Measurements from ENCODE around the gene HIPK2.

Gene HIPK2

DNA sequence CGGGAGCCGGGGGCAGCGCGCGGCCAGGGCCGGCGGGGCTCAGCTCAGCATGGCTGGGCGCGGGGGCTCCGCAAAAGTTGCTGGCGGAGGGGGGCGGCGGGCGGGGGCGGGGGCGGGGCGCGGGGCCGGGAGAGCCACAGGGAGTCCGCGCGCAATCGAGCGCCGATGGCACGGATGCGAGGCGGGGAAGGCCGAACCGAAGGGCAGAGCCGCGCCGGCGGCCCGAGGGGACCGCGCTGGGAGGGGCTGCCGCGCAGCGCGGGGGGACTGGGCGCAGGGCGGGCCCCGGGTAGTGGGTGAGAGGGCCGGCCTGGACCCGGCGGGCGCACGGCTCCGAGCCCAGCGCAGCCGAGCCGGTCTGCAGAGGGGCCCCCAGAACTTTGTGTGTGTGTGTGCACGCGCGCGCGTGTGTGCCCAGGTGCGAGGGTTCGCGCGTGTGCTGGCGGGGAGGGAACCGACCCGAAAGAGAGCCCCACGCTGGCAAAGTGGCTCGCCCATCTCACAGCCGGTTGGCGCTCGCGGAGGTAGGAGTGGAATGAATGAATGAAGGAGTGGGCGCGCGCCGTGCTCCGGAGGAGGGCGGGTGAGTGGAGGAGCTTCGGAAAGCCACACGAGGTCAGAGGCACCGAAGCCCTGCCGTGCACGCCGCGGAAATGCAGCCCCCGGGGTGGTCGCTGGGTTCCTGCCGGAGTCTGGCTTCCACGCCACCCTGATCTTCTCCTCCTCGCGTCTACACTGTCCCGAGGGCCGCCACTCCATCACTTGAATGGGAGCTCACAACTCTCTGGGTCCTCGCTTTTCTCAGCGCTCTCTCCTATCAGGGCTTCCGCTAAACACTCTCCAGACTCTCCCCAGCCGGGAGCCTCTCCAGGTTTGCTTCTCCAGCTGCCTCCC lies at the start of gene HIPK2:
TSS of gene HIPK2 (minus strand) at position 51 of the 894 bp plus-strand sequence. CDS start 375 bp downstream, outside the sequence.
- DNase-seq (ENCODE audit: low read depth, low spot score), result peak; percentile 92

- DNase-seq (ENCODE audit: low read depth, low spot score), result no peak
Measured at GRCh38 chr7:139827042-139827441, 49.2 kb upstream of the HIPK2 start.

DNA sequence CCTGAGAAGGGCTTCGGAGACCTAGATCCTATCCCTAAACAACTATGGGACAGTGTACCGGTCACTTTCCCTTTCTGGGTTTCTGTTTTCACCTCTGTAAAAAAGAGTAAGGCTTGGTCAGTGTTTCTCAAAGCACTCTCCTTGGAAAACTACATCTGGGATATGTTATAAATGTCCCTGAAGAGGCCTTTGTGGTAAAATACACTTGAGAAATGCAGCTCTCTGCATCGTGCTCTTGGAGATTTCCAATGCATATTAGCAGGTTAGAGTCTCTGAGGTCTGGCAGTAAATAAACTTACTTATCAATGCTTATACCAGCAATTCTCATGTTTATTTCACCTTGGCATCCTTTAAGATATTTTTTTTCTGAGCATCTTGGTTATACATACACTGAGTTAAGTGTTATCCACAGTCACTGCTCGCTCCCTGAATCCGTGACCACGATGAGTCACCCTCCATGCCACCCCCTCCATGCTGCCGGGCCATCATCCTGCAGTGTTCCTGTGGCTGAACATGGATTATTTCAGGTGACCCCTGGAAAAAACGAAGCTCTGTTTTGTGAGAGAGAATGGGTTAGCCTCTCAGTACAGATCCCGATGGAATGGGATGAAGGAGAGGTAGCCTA lies 48.0 kb upstream of the HIPK2 start:
- peak; percentile 80 for DNase-seq (ENCODE audit: low read depth, low spot score)

DNA sequence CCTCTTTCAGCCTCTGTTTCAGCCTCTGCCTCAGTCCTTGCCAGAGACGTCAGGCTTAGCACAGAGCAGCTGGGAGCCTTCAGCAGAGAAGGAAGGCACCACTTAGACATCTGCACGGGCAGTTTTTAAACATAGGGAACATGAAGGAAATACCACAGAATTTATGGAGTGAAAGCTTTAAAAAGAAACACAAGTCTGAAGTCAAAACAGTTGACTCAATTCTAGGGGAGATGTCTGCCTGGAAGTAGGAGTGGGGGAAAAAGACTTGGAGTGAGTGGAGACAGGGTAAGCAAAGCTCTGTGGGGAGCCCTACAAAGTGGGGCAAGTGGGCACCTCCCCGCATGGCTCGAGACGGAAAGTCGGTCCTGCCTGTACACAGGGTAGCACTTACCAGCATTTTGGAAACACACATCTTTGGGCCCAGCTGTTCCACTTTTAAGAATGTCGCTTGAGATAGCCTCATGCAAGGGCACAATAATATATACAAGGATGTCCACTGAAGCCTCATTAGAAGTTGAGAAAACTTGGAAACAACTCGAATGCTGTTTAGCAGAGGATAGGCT lies 46.2 kb upstream of the HIPK2 start:
- no peak for DNase-seq (ENCODE audit: low read depth, low spot score)

GRCh38 chr7:139822855-139823254 lies 45.1 kb upstream of the HIPK2 start:
- DNase-seq (ENCODE audit: low read depth, low spot score), result no peak

DNA sequence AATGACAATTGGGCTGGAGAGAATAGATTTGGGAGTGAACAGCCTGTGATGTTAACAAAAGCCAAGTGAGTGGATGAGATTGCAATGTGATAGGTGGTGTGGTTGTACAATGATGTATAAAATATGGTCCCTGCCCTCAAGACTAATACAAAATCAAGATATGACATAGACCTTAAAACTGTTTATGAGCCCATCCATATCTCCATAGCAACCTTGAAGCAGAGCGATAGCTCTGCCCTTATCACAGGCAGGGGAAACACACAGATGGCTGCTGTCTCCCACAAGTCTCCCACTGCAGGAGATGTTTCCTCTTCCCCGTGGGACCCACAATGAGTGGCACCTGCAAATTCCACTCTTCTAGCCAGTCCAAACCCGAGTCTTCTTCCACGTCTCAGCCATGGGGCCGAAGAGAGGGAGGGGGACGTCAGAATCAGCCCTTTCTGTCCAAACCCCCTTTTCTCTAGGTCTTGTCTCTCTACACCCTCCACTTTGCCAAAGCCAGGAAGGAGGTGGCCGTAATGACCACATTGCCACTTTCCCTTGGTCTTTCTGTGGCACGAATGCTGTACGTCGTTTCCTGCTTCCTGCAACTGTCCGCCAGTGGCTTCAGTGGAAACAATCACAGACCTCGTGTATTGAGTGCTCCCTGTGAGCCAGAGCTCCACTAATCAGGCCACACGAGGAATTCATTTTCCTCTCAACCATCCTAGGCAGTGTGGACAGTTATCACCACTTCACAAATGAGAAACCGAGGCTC lies 43.7 kb upstream of the HIPK2 start:
- no peak for DNase-seq (ENCODE audit: low read depth, low spot score)

DNA sequence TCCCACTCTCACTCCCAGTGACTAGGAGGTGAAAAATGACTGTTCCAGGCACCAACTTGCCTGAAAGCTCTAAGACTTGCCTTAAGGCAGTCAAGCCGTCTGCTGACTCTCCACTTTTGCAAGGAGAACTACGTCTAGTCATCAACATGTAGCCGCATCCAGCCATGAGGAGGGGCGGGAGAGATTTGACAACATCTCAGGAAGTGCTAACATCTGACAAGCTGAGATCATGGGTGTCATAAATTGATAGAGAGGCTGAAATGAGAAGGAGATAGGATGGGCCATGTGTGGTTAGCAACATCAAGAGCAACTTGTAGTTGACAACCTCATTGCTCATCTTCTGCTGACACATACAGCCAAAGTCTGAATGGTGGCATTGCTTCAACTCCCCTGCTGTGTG lies 42.3 kb upstream of the HIPK2 start:
- DNase-seq (ENCODE audit: low read depth, low spot score), result no peak

DNA sequence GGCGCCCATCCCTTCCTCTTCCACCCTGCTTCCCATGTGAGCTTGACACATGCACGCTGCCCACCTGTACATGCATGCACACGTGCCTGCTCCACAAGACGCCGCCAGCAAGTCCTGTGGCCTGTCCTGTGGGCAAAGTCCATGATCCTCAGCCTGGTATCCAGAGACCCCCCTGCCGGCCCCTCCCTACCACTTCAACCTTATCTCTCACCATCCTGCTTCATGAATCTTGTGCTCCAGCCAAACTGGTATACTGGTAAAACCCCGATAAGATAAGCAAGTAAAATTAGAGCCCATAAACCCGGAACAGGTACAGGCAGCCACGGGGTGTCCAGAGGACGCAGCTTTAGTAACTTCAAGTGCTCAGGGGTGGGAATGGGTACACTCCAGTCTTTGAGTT lies 39.5 kb upstream of the HIPK2 start:
- DNase-seq (ENCODE audit: low read depth, low spot score), result no peak

- DNase-seq (ENCODE audit: low read depth, low spot score), result no peak
Measured at GRCh38 chr7:139813689-139814088, 35.9 kb upstream of the HIPK2 start.

DNA sequence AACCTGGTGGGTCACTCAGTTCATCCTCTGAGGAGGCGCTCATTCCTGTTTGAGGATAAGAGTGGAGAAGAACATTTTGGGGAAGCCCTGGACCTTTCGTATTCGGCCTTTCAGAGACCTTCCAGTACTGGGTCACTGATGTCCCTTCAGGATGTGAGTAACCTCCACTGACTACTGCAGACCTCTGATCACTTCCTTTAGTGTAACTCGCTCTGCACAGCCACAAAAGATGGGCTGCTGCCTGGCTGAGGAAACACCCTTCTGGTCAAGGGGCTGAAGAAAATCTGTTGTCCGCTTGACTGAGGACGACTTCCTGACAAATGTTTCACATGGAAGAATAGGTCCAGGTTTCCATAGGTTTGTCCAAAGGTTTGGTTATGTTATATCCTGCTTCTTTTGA lies 35.4 kb upstream of the HIPK2 start:
- no peak for DNase-seq (ENCODE audit: low read depth, low spot score)

DNA sequence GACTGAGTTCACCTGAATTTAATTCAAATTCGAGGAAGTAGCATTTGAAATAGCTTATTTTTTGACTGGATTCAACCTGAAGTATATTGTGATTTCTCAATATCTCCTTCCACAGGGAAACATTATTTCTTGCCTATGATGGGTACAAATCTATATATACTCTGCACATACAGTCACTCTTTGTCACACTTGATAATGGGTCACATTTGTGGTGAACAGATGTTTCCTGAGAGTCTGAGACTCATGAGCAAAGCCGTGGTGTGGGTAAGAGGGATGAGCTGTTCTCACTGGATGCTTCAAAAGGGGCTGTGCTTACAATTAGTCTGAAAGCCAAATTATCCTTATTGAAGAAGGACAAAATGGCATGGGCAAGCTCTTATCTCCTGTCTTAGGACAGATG lies 33.3 kb upstream of the HIPK2 start:
- no peak for DNase-seq (ENCODE audit: low read depth, low spot score)

DNA sequence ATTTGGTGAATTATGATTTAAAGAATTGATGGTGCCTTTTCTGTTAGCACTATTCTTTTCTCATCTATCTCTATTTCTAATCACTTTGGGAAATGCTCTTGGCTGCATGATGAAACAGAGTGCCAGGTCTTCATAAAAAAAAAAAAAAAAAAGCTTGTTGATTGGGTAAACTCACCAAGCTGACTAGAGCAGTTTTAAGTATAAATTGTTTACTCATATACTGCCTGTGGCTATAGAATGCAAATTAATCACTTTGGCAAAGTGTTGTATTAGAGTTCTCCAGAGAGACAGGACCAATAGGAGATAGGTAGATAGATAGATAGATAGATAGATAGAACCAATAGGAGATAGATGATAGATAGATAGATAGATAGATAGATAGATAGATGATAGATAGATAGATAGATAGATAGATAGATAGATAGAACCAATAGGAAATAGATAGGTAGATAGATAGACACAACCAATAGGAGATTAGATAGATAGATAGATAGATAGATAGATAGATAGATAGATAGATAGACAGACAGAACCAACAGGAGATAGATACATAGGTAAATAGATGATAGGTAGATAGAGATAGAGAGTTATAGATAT lies 31.1 kb upstream of the HIPK2 start:
- DNase-seq (ENCODE audit: low read depth, low spot score), result no peak

GRCh38 chr7:139808427-139808826 lies 30.6 kb upstream of the HIPK2 start:
- no peak for DNase-seq (ENCODE audit: low read depth, low spot score)

- no peak for DNase-seq (ENCODE audit: low read depth, low spot score)
Measured at GRCh38 chr7:139807009-139807408, 29.2 kb upstream of the HIPK2 start.

- no peak for DNase-seq (ENCODE audit: low read depth, low spot score)
Measured at GRCh38 chr7:139804571-139804970, 26.8 kb upstream of the HIPK2 start.

- no peak for DNase-seq (ENCODE audit: low read depth, low spot score)
Measured at GRCh38 chr7:139799586-139799985, 21.8 kb upstream of the HIPK2 start.

DNA sequence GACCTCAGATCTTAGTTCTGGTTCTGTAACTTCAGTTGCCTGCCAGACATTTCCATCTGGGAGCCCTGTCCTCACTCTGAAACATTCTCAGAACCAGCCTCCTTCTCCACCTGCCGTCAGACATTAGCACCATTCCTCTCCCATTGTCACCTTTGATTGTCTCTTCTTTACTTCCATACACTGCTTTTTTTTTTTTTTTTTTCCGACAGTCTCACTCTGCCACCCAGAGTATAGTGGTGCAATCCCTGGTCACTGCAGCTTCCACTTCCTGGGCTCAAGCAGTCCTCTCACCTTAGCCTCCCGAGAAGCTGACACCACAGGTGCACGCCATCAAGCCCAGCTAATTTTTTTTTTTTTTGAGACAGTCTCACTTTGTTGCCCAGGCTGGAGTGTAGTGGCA lies 21.1 kb upstream of the HIPK2 start:
- DNase-seq (ENCODE audit: low read depth, low spot score), result no peak

GRCh38 chr7:139798221-139798620 lies 20.4 kb upstream of the HIPK2 start:
- peak; percentile 31 for DNase-seq (ENCODE audit: low read depth, low spot score)

DNA sequence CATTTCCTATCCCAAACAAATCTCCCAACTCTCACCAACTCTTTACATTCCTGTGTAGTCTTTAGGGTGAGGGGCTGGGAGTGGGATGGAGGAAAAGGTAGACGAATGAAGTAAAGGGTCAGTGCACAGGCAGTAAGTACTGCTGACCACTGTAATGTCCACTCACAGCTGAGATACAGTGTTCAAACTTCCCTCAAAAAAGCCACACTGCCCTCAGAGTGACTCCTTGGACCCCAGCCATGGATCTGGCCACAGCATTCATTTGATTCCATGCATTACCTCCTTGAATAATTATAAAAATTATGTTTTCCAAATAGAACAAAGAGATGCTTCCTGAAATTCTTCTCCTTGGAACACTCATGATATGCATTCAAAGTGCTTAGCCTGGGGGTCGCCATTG lies 19.8 kb upstream of the HIPK2 start:
- peak; percentile 62 for DNase-seq (ENCODE audit: low read depth, low spot score)

DNA sequence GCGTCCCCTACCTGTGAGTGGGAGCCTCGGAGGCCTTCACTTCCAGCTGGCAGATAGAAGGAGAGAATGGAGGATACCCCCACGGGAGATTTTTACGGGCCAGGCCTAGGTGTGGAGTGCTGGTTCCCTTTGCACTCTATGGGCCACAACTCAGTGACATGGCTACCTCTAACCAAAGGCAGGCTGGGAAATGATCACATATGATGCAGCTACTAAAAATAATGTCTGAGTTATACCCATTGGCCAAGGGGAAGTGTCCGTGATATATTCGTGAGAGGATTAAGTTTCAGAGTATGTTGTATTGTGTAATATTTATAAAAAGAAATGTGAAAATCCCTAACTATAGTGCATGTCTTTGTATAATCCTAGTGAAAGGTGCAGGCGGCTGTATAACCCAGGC lies 13.5 kb upstream of the HIPK2 start:
- DNase-seq (ENCODE audit: low read depth, low spot score), result no peak

- DNase-seq (ENCODE audit: low read depth, low spot score), result no peak
Measured at GRCh38 chr7:139784648-139785047, 6.8 kb upstream of the HIPK2 start.

All from astrocyte of the hippocampus (primary cell).